GM21528 (cell line): ENCODE measurements around the gene SUSD2.

Source experiments
- ATAC-seq: cut with Tn5 transposase; IDR thresholded peaks from one replicate; pipeline ENCODE4 v1.9.1; 2021; ENCODE audit warnings: mild to moderate bottlenecking, moderate library complexity; ENCODE audit not compliant: unreplicated experiment, low FRiP score

The SUSD2 gene

DNA sequence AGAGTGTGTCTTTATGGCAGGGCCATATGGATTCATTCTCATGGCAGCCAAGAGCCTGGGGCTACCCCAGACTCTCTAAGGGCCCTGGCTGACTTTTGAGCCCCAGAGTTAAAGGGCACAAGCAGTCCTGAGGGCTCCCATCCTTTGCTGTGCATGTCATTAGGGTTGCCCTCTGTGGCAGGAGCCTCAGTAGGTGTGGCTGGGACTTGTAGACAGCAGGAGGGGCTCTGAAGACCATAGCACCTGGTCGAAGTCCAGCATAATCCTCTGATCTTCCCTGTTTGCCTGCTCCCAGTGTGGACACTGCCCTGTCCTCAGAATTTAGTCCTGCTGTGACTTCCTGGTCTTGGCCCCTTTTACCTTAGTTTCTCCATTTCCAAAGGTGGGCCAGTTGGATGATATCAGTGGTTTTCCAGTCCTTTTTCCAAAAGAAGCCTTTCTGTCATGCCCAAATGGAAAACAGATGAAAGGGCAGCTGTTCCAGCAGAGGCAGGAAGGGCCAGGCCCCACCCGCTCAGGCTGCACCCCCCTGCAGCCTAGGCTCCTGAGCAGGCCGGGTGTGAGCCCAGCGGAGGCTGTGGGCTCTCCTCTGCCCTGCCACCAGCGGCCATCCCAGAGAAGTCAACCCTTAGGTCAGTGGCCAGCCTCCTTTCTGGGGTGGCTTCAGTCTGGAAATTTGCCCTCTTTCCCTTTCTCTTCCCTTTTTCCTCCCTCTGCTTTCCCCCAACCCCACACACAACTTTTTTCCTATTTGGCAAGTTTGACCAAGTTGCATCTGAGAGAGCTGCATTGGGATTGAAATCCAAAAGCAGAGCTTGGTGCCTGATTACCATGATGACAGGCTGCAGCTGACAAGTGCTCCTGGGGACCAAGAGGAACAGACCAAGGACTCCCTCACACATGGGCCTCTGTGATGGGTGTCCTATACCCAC is 32.8 kb upstream of the SUSD2 start:
- no peak for ATAC-seq

GRCh38 chr22:24149198-24149590 is 32.1 kb upstream of the SUSD2 start:
- ATAC-seq = no peak

DNA sequence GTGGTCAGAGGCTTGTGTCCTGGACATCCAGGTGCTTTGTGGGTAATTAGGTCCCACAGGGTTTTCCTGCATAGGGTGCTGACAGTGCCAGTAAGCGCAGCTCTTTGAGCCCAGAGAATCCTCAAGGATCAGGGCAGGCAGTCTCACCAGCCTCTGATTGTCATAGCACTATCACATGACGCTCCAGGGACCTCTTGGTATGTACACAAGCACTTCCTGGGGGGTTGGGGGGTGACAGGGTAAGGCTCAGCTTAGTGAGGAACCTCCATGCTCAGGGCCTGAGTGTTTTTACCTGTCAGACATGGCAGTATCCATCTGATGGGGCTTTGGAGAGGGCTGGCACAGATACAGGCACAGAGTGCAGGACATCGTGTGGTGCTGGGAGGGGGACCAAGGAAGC is 27.9 kb upstream of the SUSD2 start:
- no peak for ATAC-seq

- ATAC-seq = no peak
Observed at GRCh38 chr22:24153959-24154358, 27.3 kb upstream of the SUSD2 start.

- ATAC-seq = no peak
Observed at GRCh38 chr22:24154826-24155225, 26.5 kb upstream of the SUSD2 start.

GRCh38 chr22:24155627-24156140 is 25.6 kb upstream of the SUSD2 start:
- ATAC-seq = peak; percentile 29

DNA sequence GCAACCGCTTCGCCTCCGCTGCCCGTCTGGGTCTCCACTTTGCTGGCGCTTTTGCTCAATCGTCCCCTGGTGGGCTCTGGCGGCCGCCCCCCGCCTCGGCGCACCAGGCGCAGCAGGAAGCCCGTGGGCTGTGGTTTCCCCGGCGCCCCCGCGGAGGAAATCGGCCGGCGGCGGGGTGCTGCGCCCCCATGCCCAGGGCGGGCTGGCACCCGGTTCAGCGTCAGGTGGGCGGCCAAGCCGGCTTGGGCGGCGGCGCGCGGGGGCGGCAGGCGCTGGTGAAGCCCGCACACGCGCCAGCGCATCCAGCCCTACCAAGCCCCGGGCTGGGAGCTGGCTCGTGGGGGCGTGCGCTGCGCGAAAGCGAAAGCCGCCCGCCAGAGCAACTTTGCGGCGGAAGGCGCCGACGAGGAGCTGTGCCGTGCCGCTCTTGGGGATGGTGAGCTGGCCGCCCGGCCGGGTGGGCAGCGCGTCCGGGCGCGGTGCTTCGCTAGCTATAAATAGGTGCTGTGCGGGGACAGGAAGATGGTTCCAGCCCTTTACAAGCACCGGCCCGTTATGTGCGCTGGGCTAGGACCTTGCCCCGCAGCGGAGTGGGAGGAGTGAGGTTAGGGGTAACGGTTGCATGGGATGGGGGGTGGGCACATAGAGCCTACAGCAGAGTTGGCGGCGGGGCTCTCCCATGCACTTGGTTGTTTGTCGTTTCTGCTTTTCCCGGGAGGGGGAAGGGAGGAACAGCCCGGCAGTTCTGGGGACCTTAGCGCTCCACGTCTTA is 25.0 kb upstream of the SUSD2 start:
- ATAC-seq = peak; percentile 37

DNA sequence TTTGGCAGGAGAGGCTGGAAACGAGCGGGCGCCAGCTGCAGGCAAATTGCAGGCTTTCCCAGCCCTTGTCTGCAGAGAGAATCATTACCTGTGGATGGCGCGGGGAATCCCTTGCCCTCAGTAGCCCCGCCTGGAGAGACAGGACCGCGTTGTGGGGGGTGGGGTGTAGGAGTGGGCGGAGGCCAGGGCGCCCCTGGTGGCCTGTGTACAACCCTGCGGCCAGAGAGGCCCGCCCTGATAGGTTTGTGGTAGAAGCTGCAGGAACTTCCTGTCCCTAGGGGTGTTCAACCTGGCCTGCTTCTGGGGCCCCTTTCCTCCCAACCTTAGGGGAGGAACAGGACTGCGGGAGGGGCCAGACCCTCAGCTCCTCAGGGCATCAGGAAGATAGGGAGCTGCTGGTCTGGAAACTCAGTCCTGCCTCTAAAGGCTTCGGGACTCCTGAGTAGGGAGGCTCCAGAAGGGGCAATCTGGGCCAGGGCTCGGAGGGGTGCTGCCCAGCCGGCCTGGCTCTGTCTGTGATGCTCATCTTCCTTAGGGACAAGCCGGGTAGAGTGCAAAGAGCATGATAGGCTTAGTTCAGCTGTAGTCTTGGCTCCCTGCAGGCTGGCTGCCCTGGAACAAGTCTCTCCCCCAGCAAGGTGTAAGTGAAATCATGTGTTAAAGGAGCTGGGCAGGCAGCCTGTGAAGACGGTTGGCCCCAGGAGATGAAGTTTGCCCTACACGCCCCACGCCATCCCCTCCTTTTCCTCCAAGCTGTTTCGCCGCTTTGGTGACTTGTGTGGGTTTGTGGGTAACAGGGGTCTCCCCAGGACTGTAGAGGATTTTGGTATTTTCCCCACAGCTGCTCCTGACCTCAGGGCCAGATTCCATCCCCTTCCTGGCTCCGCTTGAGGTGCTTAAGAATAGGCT is 24.1 kb upstream of the SUSD2 start:
- peak; percentile 67 for ATAC-seq

GRCh38 chr22:24157822-24158135 is 23.5 kb upstream of the SUSD2 start:
- no peak for ATAC-seq

DNA sequence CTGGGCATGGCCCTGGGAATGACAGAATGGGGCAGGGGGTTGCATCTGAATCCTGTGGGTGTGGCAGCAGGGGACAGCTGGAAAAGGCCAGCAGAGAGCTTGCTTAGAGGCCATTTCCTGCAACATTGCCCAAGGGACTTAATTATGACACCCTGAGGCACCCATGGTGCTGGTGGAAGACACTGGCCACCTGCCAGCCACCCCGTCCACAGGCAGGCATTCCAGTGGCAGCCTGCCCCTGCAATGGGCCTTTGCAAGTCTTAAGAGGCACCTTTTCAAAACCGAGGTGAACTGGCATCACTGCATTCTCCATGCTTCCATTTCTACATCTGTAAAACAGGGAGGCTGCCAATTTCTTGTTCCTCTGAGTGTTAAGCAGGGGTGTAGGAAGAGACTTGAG is 21.6 kb upstream of the SUSD2 start:
- no peak for ATAC-seq

DNA sequence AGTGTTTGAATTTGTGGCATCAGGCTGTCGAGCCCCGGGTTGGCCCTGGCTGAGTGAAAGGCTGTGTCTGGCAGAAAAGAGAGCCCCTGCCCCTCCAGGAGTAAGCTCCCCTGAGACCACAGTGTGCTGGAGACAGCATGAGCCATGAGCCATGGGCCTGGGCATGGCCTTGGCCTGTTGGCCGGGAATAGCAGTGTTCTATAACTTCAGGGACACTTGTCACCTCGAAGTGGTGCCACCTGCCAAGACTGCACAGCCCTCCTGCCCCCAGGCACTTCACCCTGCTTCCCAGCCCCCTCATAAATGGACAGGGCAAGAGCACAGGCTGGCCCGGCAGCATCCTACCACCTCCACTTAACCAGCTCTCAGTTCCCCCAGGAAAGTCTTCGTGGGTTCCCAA is 20.7 kb upstream of the SUSD2 start:
- ATAC-seq = no peak

DNA sequence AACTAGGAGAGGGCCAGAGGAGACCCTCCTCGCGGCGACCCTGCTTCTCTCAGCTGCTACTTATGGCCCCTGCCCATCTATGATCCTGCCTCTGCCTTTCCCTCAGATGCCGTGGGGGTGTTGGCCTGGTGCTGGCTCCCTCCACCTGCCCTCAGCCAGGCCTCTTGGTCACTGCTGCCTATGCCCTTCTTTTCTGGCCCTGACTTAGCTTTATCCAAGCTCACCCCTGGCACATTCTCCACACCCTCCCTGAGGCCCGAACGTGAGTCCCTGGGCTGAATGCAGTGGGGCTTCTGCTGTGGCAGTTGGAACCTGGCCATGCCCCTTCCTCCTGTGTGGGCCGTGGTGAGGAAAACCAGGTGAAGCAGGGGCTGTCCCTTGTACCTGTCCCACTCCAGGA is 19.8 kb upstream of the SUSD2 start:
- no peak for ATAC-seq

GRCh38 chr22:24161909-24162308 is 19.4 kb upstream of the SUSD2 start:
- no peak for ATAC-seq

DNA sequence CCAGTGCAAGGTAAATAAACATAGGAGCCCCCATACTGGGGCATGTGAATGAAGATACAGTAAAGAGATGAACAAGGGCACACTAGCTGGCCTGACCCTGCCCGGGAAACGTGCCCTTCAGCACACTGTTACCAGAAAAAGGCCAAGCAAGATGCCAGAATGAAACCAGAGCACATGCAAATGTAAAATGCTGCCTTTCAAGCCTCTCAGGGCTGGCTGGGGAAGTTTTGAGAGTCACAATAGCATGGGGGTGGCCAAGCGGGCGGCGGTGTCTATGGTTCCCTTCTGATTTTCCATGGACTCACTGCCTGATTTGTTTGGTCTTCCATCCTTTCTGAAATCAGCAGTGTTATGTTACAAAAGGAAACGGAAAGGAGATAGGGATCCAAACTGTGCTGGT is 18.9 kb upstream of the SUSD2 start:
- ATAC-seq = no peak

DNA sequence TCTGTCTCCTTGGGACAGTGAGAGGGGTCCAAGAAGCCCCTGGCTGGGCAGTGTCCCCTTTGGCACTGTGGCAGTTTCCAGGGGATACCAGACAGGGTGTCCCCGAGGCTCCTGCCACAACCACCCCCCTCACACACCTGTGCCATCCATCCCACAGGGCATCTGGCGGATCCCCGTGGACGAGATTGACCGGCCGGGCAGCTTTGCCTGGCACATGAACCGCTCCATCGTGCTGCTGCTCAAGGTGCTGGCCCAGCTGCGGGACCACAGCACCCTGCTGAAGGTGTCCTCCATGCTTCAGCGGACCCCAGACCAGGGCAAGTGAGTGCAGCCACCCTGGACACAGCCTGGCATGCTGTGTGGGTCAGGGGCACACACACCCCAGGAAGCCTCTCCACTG is 17.0 kb upstream of the SUSD2 start:
- no peak for ATAC-seq

- no peak for ATAC-seq
Observed at GRCh38 chr22:24164940-24165339, 16.3 kb upstream of the SUSD2 start.

GRCh38 chr22:24165673-24166072 is 15.6 kb upstream of the SUSD2 start:
- no peak for ATAC-seq

- ATAC-seq = no peak
Observed at GRCh38 chr22:24166811-24167210, 14.5 kb upstream of the SUSD2 start.

DNA sequence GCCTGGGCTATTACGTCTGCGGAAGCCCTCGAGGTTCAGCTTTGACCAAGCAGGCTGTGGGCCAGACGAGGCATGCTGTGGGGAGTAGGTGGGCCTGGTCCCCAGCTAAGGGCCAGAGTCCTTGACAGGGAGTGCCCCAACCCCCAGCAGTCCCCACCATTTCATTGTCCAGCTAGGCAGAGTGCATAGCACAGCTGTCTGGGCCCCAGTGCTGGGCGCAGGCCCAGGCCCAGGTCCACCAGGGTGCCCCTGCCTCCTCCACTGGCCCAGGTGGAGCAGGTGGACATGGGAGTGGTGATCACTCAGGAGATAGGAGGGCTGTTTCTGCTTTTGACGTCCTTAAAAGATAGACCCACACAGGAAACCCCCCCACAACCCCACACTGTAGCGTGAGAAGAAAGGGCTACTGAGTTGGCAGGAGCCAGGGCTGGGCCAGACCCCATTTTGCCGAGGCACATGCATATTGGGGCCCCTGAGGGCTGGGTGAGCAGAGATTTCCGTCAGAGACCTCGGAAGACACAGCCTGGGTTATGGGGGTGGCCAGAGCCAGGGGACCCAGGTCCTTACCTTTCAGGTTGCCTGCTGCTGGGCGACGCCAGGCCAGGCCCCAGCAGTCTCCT is 11.7 kb upstream of the SUSD2 start:
- ATAC-seq = no peak

DNA sequence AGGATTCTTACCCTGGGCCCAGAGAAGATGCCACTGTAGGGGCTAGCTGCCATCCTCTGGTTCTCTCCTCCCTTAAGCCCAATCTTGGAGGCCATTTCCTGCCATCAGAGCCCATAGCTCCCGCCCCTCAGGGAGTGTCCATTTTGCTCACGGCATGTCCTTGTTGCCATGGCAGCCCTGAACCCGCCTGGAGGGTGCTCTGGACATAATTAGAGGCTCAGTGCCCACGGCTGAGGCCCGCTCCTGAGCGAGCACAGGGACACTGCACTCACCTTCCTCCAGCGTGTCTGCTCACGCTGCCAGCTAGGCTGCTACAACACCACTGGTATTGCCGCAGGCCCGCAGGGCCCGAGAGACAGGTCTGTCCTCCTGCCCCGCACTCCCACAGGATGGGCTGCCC is 11.1 kb upstream of the SUSD2 start:
- no peak for ATAC-seq
